NCI-H1048 (cell line): ENCODE data around the gene EDA.

Experiments
- DNase-seq: peaks from one replicate; lab custom pipeline; 2025; lab: John Stamatoyannopoulos, UW

EDA gene

DNA sequence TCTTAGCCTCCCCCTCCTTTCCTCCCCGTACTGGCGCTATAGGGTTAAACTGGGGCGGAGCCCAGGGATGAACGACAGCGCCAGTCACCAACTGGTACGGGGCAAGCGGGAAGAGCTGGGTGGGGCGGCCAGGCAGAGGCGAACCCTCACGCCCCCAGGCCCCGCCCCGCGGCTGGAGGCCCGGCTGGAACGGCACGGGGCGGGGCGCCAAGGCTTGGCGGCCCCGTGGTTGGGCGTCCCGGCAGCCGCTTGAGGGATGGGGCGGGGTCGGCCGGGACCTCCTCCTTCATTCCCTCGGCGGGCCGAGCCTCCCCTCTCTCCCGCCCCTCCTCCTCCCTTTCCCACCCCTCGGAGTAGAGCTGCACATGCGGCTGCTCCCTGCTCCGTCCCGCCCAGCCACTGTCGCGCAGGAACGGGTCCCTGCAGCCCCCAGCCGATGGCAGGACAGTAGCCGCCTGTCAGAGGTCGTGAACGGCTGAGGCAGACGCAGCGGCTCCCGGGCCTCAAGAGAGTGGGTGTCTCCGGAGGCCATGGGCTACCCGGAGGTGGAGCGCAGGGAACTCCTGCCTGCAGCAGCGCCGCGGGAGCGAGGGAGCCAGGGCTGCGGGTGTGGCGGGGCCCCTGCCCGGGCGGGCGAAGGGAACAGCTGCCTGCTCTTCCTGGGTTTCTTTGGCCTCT, at the start of gene EDA:
Gene EDA, plus strand, starts transcription at position 335 of the 678 bp plus-strand sequence.
- DNase-seq: peak; percentile 73

GRCh38 chrX:69568828-69569227, 47.1 kb upstream of the EDA start:
- no peak for DNase-seq

- no peak for DNase-seq
These were observed 18.5 kb upstream of the EDA start for GRCh38 chrX:69597399-69597798.

GRCh38 chrX:69600182-69600581, 15.7 kb upstream of the EDA start:
- DNase-seq: no peak

DNA sequence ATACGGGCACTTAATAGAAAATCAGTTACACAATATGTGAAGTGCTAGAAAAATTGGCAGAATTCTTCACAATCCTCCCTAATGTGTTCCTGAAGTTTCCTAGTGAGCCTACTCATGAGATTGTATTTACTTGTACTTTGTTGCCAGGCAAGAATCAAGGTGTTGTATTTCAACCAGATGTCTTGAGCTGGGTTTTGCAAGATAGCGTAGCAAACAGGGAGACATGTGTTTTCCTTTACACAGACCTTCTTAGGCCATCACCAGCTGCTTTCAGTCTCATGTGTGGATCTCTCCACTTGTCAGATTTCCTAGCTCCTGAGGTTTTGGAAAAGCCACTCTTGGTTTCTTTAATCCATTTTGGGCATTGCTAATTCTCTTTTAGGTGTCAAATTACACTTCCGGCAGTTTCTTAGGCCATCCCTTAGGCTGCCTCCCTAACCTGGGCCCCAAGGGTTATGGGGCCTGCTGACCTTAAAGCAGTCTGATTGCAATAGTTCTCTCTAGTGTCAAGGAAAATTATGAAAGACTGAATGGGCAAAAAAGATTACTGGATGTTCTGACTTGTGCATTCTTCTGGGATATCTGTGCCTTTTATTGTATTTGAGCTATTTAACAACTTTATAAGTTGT, 12.2 kb upstream of the EDA start:
- DNase-seq: no peak

- no peak for DNase-seq
These were observed 10.4 kb upstream of the EDA start for GRCh38 chrX:69605521-69605920.

DNA sequence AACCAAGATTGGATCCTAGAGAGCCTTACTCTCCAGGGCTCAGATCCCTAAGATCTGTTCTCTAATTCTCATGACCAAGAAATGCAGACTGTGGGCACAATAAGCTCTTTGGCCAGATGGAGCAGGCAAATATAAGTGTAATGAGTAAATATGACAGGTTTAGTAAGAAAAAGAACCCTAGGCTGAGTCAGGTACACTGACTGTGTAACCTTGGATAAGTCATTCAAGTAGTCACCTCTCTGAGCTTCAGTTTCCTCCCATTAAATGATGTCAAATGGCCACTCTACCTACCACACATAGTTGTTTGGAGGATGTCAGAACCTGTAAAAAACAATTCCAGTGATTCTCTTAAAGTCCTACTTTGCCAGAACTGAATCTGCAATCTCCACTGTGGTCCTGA, 8.3 kb upstream of the EDA start:
- no peak for DNase-seq

DNA sequence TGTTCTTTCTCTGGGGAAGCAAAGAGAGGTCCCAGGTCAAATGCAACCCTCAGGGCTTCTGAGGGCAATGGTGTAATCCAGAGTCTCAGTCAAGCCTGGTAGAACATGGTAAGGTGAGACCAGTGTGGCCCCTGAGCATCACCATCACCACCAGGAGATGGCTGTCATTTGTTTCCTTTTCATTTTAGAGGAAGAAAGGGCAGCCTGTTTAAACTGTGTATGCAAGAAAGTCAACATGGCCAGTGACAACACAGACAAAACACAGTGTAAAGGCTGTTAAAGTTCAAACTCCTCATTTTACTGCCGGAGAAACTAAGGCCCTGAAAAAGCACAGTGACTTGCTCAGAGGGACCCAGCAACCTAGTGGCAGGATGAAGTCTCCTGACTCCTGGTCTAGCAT, 2.0 kb upstream of the EDA start:
- DNase-seq: no peak

- no peak for DNase-seq
These were observed 1.0 kb upstream of the EDA start for GRCh38 chrX:69614886-69615285.

GRCh38 chrX:69615342-69615741, 571 bp upstream of the EDA start:
- DNase-seq: no peak

DNA sequence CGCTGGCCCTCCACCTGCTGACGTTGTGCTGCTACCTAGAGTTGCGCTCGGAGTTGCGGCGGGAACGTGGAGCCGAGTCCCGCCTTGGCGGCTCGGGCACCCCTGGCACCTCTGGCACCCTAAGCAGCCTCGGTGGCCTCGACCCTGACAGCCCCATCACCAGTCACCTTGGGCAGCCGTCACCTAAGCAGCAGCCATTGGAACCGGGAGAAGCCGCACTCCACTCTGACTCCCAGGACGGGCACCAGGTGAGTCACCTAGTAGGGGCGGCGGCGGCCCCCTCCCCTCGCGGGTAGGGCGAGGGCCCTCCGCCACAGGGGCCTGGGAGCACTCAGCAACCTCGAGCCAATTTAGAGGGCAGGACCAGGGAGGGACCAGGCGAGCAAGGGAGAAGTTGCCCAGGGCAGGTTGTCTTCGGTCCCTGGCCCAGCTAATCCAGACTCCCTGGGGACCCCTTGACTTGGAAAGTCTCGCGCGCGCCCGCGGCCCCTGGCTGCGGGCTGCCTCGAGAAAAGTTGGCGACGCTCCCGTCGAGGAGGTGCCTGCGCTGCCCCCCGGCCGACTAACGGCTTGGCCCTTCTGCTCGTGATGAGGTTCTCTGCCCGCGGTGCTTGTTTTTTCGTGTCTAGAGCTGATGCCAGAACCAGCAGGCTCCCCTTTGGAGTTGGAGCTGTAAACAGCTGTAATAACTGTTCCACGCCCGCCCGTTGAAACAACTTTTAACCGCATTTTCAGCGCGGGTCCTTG, 717 bp downstream of the EDA start:
- DNase-seq: no peak

DNA sequence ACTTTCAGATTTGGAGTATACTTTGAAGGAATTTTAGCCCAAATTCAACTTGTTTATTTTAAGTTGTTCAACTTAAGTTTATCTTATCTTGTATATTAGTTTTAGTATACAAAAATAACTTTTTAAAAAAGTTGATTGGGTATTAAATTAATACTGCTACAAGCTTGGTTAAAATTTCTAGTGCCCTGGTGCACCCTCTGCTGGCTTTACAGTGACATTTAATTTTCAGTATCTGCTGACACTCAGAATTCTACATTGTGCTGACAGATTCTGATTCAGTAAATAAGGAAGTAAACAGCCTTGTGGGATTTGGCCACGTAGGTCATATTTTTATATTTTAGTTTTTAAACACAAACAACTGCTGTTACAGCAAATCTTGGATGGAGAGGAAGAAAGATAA, 2.9 kb downstream of the EDA start:
- DNase-seq: no peak

- DNase-seq: no peak
These were observed 10.2 kb downstream of the EDA start for GRCh38 chrX:69626129-69626528.

- DNase-seq: no peak
These were observed 11.8 kb downstream of the EDA start for GRCh38 chrX:69627744-69628143.

DNA sequence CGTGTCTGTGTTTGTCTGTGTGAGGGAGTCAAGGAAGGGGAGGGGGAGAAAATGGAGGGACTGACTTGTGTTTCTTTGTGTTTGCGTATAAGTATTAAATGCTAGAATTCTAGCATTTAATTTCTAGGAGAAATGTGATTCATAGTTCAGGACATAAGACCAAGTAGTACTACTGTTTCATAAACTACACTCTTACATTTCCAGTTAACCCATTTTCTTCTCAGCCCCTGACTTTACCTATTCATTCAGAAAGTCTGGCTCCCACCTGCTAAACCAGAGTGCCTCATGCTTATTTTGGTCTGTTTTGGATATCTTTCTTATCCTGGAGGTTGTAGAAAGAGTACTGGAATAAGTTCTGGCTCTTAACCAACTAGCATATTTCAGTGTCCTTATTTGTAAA, 14.2 kb downstream of the EDA start:
- DNase-seq: no peak

- no peak for DNase-seq
These were observed 48.8 kb downstream of the EDA start for GRCh38 chrX:69664693-69665092.

DNA sequence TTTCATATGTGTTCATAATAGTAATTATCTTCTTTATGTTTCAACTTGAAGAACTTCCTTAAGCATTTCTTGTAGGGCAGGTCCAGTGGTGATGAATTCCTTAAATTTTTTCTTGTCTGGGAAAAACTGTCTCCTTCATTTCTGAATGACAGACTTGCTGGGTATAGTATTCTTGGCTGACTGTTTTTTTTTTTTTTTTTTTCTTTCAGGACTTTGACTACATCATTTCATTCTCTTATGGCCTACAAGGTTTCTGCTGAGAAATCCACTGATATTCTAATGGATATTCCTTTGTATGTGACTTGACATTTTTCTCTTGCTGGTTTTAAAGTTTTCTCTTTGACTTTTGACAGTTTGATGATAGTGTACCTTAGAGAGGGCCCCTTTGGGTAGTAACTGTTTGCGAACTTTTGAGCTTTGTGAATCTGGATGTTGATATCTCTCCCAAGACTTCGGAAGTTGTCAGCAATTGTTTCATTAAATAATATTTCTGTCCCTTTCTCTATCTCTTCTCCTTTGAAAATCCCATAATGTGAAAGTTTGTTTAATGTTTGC, 54.2 kb downstream of the EDA start:
- DNase-seq: no peak

DNA sequence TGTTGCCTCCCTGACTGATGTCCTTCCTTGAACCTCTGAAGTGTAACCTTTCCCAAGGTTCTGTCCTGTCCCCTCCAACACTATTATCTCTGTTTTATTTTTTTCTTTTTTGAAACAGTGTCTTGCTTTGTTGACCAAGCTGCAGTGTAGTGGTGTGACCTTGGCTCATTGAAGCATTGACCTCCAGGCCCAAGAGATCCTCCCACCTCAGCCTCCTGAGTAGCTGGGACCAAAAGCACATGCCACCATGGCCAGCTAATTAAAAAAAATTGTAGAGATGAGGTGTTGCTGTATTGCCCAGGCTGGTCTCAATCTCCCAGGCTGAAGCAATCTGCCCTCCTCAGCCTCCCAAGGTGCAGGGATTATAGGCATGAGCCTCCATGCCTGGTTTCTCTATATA, 59.0 kb downstream of the EDA start:
- DNase-seq: no peak

DNA sequence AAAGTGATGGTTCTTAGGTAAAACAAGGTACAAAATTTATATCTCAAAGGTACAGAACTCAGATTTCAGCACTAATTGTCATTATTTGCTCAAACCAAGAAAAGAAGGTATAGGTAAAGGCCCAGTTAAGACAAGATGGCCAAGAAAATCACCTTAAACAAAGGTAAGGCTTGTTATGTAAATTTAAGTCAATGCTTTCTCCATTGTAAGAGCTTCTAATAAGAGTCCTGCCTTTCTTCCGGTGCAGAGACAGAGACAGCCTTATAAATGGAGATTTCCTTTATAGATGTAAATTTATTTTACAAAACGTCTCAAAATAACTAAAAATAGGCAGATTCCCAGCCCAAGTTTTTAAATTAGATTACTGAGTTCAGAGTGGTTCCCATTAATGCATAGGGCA, 89.9 kb downstream of the EDA start:
- no peak for DNase-seq

DNA sequence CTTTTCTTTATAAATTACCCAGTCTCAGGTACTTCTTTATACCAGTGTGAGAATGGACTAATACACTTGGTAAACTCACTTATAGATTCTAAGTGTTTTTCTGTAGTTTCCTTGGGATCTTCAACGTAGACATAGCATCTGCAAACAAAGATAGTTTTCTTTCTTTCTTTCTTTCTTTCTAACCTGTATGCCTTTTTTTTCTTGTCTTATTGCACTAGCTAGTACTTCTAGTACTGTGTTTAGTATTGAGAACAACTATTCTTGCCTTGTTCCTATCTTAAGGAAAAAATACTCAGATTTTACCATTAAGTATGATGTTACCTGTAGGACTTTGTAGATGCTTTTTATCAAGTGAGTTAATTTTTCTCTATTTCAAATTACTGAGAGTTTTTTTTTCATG, 102.2 kb downstream of the EDA start:
- DNase-seq: no peak

DNA sequence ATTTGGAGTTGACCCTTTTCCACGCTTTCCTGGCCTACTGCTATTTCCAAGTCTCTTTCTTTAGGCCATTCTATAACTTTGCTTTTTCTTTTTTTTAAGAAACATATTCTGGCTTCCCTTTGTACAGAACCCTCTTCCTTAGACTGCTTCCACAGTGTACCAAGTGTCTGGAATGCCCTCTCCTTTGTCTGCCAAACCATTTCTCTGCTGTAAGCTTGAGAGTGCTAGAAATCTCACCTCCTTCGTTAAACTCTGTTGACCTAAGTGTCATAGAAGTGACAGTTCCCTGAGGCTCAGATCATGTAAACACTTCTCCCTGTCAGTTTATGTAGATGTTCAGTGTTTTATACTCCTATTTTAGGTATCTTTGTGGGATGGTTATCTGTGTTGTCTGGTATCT, 108.4 kb downstream of the EDA start:
- DNase-seq: no peak

DNA sequence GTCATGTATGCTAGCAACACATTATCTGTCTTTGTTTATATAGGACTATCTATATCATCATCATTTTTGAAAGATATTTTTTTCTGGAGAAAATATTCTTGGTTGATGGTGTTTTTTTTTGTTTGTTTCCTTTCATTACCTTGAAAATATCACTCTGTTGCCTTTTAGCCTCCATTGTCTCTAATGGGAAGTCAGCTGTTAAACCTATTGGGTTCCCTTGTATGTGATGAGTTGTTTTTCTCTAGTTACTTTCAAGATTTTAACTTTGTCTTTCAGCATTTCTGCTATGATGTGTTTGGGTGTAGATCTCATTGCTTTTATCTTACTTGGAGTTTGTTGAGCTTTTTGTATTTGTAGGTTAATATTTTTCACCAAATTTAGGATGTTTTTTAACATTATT, 124.4 kb downstream of the EDA start:
- no peak for DNase-seq

- DNase-seq: no peak
These were observed 125.8 kb downstream of the EDA start for GRCh38 chrX:69741721-69742120.
